ENCODE data around the gene LARGE1.

The LARGE1 gene

DNA sequence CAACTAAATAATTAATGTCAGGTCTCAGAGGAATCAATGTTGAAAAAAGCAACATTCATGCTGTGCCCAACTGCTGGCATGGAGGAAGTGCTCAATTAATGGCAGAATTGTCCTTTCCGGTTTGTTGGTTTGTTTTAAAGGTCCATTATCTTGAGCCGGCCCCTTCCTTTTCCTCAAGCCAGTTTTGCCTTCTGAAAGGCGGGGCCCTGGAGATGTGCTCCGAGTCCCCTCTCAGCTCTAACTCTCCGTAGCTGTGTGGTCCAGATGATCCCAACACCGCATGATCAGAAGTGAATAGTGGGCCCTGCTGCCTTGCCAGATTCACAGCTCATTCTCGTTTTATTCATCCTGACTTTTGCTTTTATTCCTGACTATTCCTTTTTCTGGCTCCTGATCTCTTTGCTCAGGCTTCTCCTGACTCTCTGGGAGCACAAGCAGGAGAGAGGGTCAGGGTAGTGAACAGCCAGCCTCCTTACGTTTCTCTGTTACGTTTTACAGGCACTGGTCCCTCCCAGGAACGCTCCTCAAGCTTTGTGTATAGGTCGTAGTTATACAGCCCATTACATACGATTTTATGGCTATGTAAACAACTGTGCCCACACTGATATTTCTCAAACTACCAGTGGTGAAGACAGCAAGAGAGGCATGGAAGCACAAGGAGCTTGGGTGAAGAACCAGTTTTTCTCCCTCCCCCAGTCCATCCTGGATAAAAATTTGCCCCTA lies 265.9 kb downstream of the LARGE1 start:
- DNase-seq, result no peak

DNA sequence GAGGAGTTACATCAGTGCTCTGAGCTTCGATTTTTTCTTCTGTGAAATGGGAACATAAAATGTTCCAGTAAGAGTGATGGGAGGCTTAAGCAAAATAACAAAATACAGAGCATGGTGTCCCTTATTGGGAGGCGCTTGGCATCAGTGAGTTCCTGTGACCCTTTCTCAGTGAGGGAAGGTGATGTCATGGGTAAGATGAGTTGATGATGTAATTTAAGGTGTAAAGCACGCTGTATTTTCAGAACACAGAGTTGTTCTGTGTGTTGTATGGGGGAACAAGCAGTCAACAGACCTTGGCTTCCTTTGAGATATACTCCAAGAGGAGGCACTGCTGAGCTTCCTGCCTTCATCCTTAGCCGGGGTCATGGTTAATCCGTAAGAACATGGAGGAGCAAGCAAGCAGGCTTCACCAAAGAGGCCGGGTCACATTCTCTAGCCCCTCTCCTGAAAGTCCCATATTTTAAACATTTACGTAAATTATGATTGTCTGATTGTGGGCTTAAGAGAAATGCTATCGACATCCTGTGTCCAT lies 266.7 kb downstream of the LARGE1 start:
- no peak for DNase-seq

DNA sequence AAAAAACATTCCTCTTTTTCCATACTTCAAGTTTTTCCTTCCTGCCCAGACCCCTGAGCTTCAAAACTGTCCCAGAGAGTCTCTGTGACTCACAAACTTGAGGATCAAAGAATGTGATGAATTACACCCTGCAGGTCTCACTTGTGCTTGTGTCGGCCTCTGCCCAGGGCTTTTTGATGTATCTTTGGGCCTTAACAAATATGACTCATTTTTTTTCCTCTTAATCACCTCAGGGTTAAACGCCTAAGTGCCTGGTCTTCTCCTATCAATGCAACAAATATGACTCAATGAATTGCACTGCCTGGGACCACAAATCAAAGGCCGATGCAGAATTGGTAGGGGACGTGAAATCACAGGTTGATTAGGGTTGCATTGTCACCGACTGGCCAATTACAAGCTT lies 267.7 kb downstream of the LARGE1 start:
- DNase-seq, result no peak

- no peak for DNase-seq
Observed at GRCh38 chr22:33650244-33650643, 270.0 kb downstream of the LARGE1 start.

DNA sequence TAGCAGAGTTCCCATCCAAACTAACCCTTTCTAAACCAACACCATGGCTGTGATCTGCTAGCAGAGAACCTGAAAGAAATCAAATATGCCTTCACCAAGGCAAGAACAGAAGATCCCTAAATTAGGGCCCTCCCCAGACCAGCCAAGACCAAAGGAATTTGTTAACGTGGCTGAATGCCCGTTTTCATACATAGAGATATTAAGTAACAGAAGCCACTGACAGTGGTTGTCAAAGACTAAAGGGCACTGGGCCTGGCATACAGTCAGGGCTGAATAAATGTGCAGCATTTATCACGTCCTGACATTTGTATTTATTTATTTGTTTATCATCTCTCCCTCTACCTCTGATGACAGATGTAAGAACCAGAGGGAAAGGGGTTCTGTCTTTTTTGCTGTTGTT lies 271.8 kb downstream of the LARGE1 start:
- DNase-seq, result no peak

DNA sequence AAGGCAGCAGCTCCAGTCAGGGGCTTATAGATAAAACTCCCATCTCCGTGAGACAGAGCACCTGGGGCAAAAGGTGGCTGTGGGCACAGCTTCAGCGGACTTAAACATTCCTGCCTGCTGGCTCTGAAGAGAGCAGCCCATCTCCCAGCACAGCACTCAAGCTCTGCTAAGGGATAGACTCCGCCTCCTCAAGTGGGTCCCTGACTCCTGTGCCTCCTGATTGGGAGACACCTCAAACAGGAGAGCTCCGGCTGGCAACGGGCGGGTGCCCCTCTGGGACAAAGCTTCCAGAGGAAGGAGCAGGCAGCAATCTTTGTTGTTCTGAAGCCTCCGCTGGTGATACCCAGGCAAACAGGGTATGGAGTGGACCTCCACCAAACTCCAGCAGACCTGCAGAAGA lies 279.4 kb downstream of the LARGE1 start:
- DNase-seq, result no peak

- DNase-seq, result no peak
Observed at GRCh38 chr22:33639588-33640254, 280.6 kb downstream of the LARGE1 start.

GRCh38 chr22:33635766-33636165 lies 284.5 kb downstream of the LARGE1 start:
- DNase-seq, result no peak

DNA sequence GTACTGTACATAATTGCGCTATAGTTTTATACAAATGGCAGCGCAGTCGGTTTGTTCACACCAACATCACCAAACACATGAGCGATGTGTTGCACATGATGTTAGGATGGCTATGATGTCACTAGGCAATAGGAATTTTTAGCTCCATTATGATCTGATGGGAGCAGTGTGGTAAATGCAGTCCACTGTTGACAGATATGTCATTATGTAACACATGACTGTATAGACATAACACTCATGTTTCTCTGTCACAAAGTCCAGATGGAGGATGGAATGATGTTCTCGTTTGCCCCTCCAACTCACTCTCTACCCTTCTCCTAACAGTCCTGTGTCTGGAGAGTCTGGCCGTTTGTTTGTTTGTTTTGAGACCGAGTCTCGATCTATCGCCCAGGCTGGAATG lies 288.5 kb downstream of the LARGE1 start:
- no peak for DNase-seq

GRCh38 chr22:33625959-33626358 lies 294.3 kb downstream of the LARGE1 start:
- no peak for DNase-seq

DNA sequence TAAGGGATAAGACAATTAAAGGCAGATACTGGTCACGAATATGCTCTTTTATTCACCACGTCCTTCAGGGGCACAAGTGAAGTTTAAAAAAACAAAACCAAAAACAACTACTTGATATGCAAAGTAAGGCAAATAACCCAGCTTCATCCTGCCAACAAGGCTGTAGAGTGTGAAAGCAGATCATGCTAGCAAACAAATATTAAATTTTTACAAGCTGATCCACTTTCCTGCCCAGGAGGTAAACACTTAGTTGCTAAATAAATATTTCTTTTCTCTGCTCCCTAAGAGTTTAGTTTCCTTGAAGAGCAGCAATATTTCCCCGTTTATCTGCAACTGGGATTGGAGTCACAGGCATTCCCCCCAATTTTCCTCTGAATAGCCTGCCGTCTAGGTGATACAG lies 300.2 kb downstream of the LARGE1 start:
- DNase-seq, result no peak

DNA sequence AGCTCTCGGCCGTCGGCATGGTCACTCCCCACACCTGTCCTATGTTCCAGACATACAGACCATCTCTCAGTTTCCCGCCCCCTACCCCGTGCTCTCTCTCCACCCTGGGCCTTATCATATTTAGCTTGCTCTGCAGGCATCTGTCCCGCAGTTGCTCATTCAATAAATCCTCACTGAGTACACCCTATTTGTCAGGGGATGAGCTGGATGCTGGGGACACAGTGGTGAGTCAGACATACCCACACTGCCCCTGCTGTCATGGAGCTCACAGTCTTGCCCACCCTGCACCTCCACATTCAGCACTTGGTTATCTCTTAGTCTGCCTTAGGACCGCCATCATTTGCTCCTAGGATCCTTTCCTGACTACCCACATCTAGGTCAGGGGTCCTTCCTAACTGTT lies 313.8 kb downstream of the LARGE1 start:
- DNase-seq, result no peak

DNA sequence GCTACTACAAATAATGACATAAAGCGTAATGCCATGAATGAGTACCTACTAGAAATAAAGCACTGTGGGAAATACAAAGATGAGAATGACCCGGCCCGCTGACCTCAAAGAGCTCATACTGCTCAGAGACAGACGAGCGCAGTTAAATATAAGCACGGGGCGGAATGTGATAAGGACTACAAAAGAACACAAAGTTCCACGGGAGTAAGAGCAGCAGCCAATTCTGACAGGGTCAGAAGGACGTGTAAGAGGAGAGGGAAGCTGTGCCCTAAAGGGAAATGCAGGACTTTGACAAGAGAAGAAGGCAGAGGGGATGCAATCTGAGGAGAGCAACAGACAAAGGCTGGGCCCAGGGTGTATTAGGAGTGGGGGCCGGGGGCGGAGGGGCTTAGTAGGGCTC lies 314.6 kb downstream of the LARGE1 start:
- no peak for DNase-seq

- DNase-seq, result no peak
Observed at GRCh38 chr22:33605221-33605620, 315.1 kb downstream of the LARGE1 start.

DNA sequence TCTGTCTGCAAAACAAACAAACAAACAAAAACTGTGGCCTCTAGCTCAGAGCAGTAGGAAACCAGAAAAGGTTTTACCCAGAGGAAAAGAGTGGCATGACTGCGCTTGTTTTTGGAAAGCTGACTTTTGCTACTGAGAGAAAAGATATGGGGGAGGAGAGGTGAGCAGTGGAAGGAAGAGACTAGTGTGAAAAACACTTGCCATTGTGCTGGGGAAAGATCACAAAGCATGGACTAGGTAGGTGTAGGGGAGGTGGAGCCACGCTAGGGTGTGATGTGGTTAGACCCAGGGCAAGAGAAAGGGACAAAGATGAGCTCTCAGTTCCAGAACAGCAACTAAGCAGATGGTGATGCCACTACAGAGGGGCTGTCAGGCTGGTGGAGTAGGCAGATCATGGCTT lies 319.2 kb downstream of the LARGE1 start:
- DNase-seq, result no peak

DNA sequence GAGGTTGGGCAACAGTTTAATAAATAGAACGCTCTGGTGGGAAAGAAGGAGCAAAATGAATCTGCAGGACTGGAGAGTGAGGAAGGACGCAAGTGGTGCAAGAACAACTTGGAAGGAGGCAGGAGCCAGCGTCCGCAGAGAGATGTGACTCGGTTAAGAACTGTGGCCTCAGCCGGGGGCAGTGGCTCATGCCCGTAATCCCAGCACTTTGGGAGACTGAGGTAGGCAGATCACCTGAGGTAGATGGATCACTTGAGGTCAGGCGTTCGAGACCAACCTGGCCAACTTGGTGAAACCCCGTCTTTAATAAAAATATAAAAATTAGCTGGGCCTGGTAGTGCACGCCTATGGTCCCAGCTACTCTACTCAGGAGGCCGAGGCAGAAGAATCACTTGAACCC lies 319.7 kb downstream of the LARGE1 start:
- DNase-seq, result no peak

DNA sequence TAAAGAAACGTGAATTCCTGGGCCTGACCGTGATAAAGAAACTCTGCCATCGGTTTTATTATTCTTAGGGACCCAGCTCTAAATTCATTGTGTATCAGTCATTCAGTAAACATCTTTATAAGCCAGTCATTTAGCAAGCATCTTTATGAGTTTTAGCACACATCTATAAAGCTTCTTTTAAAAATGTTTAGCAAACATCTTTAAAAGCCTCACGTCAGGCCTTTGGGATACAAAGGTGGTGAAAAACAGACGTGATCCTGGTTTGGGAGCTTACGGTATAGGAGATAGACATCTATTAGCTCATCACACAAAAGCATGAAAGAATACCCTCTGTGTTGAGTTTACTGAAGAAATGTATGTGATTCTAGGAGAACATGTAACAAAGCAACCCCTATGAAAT lies 320.2 kb downstream of the LARGE1 start:
- DNase-seq, result no peak

DNA sequence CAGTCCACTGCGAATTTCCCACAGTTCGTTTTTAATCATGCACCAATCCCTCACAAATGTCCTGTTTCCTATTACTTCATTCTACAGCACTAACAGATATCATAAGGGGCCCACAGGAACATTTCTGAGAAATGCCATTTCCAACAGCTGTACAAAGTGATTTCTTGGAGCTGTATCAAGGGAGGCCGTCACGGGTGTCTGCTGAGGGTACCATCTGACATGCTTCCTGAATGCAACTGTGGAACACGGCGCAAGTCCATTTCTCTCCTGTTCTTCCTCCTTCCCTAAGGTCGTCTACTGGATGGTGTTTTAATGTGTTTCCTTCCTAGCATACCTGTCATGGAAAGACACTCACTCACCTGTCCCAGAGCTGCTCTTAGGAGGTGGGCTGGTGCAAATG lies 320.7 kb downstream of the LARGE1 start:
- DNase-seq, result no peak

DNA sequence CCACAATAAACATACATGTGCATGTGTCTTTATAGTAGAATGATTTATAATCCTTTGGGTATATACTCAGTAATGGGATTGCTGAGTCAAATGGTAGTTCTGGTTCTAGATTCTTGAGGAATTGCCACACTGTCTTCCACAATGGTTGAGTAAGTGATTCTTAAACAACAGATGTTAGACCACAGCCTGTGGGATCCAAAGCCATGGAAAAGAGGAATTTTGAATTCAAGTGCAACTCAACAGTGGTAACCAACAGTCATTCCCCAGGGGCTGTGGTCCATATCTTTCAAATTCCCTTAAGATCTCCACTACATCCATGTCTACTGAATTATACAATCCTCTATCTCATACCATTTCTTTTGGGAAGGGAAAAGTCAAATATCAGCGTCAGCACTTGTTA lies 321.5 kb downstream of the LARGE1 start:
- no peak for DNase-seq

GRCh38 chr22:33597274-33597985 lies 322.8 kb downstream of the LARGE1 start:
- no peak for DNase-seq

- DNase-seq, result no peak
Observed at GRCh38 chr22:33593818-33594217, 326.5 kb downstream of the LARGE1 start.

- no peak for DNase-seq
Observed at GRCh38 chr22:33591946-33592345, 328.3 kb downstream of the LARGE1 start.

GRCh38 chr22:33589297-33589696 lies 331.0 kb downstream of the LARGE1 start:
- DNase-seq, result no peak

DNA sequence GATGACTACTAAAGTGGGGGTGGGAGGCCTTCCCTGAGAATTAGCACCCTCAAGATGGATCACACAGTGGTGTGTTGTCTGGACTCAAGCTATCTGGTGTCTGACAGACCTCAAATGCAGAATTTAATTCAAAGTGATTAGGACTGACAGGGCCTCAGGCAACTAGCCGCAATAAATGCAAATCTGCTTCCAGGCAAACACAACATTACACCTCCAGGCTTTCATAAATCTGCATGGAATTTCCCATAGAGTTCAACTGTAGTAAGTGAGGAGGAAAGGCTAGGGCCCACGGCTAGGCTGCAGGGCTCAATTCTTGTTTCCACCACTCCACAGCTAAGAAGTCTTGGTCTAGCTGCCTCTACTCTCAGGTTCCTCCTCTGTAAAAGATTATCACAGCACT lies 331.4 kb downstream of the LARGE1 start:
- no peak for DNase-seq

Measured in CD4-positive, alpha-beta T cell treated with Interleukin-21 for 1 hour (primary cell).